GM12878 (cell line): ENCODE measurements around the gene MYO18B. TPM values are rescaled to one million over a fixed set of nuclear protein-coding genes. Genes with fewer than 3 reads are reported as not detected.

Source experiments
- ATAC-seq: fragments of 200-7000 bp; cut with Tn5 transposase; 3 replicates; pipeline ENCODE4 v1.9.1; 2020; ENCODE audit warnings: mild to moderate bottlenecking, moderate library complexity
- BruUV-seq: library from RNA; stranded (reverse); fragments of 400-500 nt; replicated peaks from 2 replicates; lab custom pipeline; 2021; lab: Mats Ljungman, UMichigan
- CTCF ChIA-PET: fragments of 300-600 bp; sonication (Branson Sonifier 250); formaldehyde crosslinking; extraction: SDS; loops from one replicate; lab custom pipeline; 2021; ENCODE audit warnings: inconsistent platforms; lab: Yijun Ruan, JAX
- POLR2A ChIA-PET: fragments of 350-600 bp; formaldehyde crosslinking; extraction: SDS; loops from one replicate; lab custom pipeline; 2021; ENCODE audit warnings: inconsistent platforms; lab: Charles Lee
- RAD21 ChIA-PET: fragments of 300-600 bp; sonication (Branson Sonifier 250); formaldehyde crosslinking; loops from one replicate; lab custom pipeline; 2023; ENCODE audit warnings: antibody characterized with exemption; ENCODE audit not compliant: unreplicated experiment; lab: Charles Lee
- SMC1A ChIA-PET: fragments of 300-600 bp; sonication (Branson Sonifier 250); formaldehyde crosslinking; loops from one replicate; lab custom pipeline; 2023; ENCODE audit not compliant: unreplicated experiment, uncharacterized antibody; lab: Charles Lee
- DNase-seq: peaks from one replicate; pipeline ENCODE4 v3.0.0-alpha.2; 2011; ENCODE audit warnings: low read depth, low spot score
- FAIRE-seq: peaks from 3 replicates; lab custom pipeline; 2011; peaks lifted over from hg19 to GRCh38; lab: Jason Lieb, UNC
- H2AFZ ChIP-seq: 2 replicates; pipeline ENCODE4 v1.6.0; 2011; ENCODE audit warnings: low read depth, low read length, control low read depth; ENCODE audit not compliant: control insufficient read depth
- H3K27ac ChIP-seq: 2 replicates; pipeline ENCODE4 v1.5.1; 2011; ENCODE audit warnings: control low read depth; ENCODE audit not compliant: control insufficient read depth, insufficient read depth
- H3K27me3 ChIP-seq, 2 experiments: replicated peaks in 1 of 2; 2 replicates each; pipeline versions ENCODE4 v1.6.0 to v1.6.1; 2011; ENCODE audit warnings: low read length in 1 of 2; ENCODE audit not compliant: control insufficient read depth in 2 of 2, insufficient read depth in 2 of 2
- H3K36me3 ChIP-seq, 2 experiments: 2 replicates each; pipeline ENCODE4 v1.5.1; 2011; ENCODE audit warnings: low read length in 1 of 2; ENCODE audit not compliant: control insufficient read depth in 2 of 2, insufficient read depth in 2 of 2
- H3K4me1 ChIP-seq: 2 replicates; pipeline ENCODE4 v1.6.1; 2011; ENCODE audit warnings: mild to moderate bottlenecking, low read length, moderate library complexity, mixed read lengths; ENCODE audit not compliant: control insufficient read depth, insufficient read depth
- H3K4me2 ChIP-seq: 2 replicates; pipeline ENCODE4 v1.6.0; 2011; ENCODE audit warnings: control low read depth; ENCODE audit not compliant: control insufficient read depth, insufficient read depth
- H3K4me3 ChIP-seq: fragments of 200-600 bp; sonication (generic); 2 replicates; pipeline ENCODE4 v1.5.1; 2016
- H3K79me2 ChIP-seq: 2 replicates; pipeline ENCODE4 v1.6.0; 2011; ENCODE audit warnings: low read length; ENCODE audit not compliant: control insufficient read depth, insufficient read depth
- H3K9ac ChIP-seq: 2 replicates; pipeline ENCODE4 v1.8.0; 2011; ENCODE audit warnings: low read length, control low read depth, mixed read lengths; ENCODE audit not compliant: control insufficient read depth, insufficient read depth
- H3K9me3 ChIP-seq: replicated peaks from 3 replicates; pipeline ENCODE4 v1.5.1; 2011; ENCODE audit warnings: mild to moderate bottlenecking, low read length; ENCODE audit not compliant: control insufficient read depth, insufficient read depth
- H4K20me1 ChIP-seq: 2 replicates; pipeline ENCODE4 v1.6.0; 2011; ENCODE audit not compliant: control insufficient read depth, insufficient read depth
- ATF7 ChIP-seq: fragments of 450-650 bp; IDR thresholded peaks from 2 replicates; pipeline ENCODE4 v1.6.1; 2016; ENCODE audit warnings: low read depth, mild to moderate bottlenecking
- CHD2 ChIP-seq: IDR thresholded peaks from 2 replicates; pipeline ENCODE4 v1.6.1; 2011; ENCODE audit warnings: low read depth, low read length, improper control_type of control experiment, borderline replicate concordance
- FOS ChIP-seq: IDR thresholded peaks from 3 replicates; pipeline ENCODE4 v1.6.1; 2011; ENCODE audit warnings: borderline replicate concordance; ENCODE audit not compliant: insufficient read length; ENCODE audit errors: extremely low read depth
- HCFC1 ChIP-seq: fragments of 150-350 bp; IDR thresholded peaks from 2 replicates; pipeline ENCODE4 v1.6.1; 2014; ENCODE audit warnings: low read length
- IKZF2 ChIP-seq, 2 experiments: fragments of 450-650 bp; IDR thresholded peaks; 2 replicates each; pipeline ENCODE4 v1.6.1; 2017; ENCODE audit warnings: mild to moderate bottlenecking in 2 of 2, moderate library complexity in 2 of 2
- JUND ChIP-seq: IDR thresholded peaks from 2 replicates; pipeline ENCODE4 v1.6.1; 2012; ENCODE audit warnings: low read depth, mild to moderate bottlenecking, low read length, improper control_type of control experiment, moderate library complexity
- MTA3 ChIP-seq: IDR thresholded peaks from 2 replicates; pipeline ENCODE4 v1.6.1; 2012; ENCODE audit warnings: low read length, inconsistent platforms, borderline replicate concordance
- POLR2A ChIP-seq: IDR thresholded peaks from 2 replicates; pipeline ENCODE4 v1.6.1; 2011; ENCODE audit warnings: low read depth, mild to moderate bottlenecking, low read length
- RB1 ChIP-seq: fragments of 450-650 bp; formaldehyde crosslinking; IDR thresholded peaks from 2 replicates; pipeline ENCODE4 v1.6.1; 2017; ENCODE audit warnings: mild to moderate bottlenecking, borderline replicate concordance
- SMAD5 ChIP-seq: IDR thresholded peaks from 2 replicates; pipeline ENCODE4 v1.6.1; 2016; ENCODE audit warnings: antibody characterized with exemption, low read depth
- SMARCA5 ChIP-seq: fragments of 450-650 bp; IDR thresholded peaks from 2 replicates; pipeline ENCODE4 v1.6.1; 2017; ENCODE audit warnings: mild to moderate bottlenecking
- SREBF2 ChIP-seq: IDR thresholded peaks from 2 replicates; pipeline ENCODE4 v1.6.1; 2012; ENCODE audit warnings: mild to moderate bottlenecking, low read length
- SRF ChIP-seq, 2 experiments: IDR thresholded peaks; 2 replicates each; pipeline ENCODE4 v1.6.1; 2011; ENCODE audit warnings: low read depth in 2 of 2, low read length in 2 of 2, mild to moderate bottlenecking in 1 of 2, moderate library complexity in 1 of 2
- STAT1 ChIP-seq: fragments of 450-650 bp; conservative IDR thresholded peaks from 2 replicates; pipeline ENCODE4 v1.6.1; 2014; ENCODE audit warnings: antibody characterized with exemption, mild to moderate bottlenecking
- SUZ12 ChIP-seq: fragments of 200-600 bp; sonication (generic); IDR thresholded peaks from one replicate; pipeline ENCODE4 v1.6.1; 2018; ENCODE audit warnings: antibody characterized with exemption, mild to moderate bottlenecking; ENCODE audit not compliant: unreplicated experiment
- ZNF217 ChIP-seq: fragments of 450-650 bp; IDR thresholded peaks from 2 replicates; pipeline ENCODE4 v1.6.1; 2017; ENCODE audit warnings: antibody characterized with exemption, mild to moderate bottlenecking
- ZNF274 ChIP-seq: IDR thresholded peaks from one replicate; pipeline ENCODE4 v1.8.0; 2011; ENCODE audit not compliant: insufficient read length, insufficient read depth
- ZNF622 ChIP-seq: fragments of 450-650 bp; IDR thresholded peaks from 2 replicates; pipeline ENCODE4 v1.6.1; 2017; ENCODE audit warnings: mild to moderate bottlenecking, inconsistent platforms
- WGBS: methylation state at CpG from one replicate; pipeline ENCODE4 v1.1.6; 2016; ENCODE audit warnings: low lambda C conversion rate; ENCODE audit not compliant: insufficient replicate concordance, insufficient coverage; ENCODE audit errors: missing lambda C conversion rate; 5-methylcytosine and 5-hydroxymethylcytosine counted together
- in situ Hi-C: fragments of 300-500 bp; cut with MboI; formaldehyde crosslinking; loops from 9 replicates; pipeline ENCODE4 v1.14.3; 2018; ENCODE audit warnings: mixed read lengths
- intact Hi-C: fragments of 100-400 bp; cut with micrococcal nuclease; formaldehyde crosslinking; loops from one replicate; pipeline ENCODE4 v1.14.2; 2022; ENCODE audit not compliant: unreplicated experiment
- polyA plus RNA-seq, 11 experiments: library from polyadenylated mRNA; depleted of rRNA in 4 of 11; unstranded in 6 of 11; stranded (reverse) in 5 of 11; fragments of >200 nt; fragmentation: Nextera tagmentation in 4 of 11; fragmentation: Illumina TruSeq in 1 of 11; extraction: Ambion mirVana in 4 of 11; extraction: Trizol in 1 of 11; gene quantifications; 1 replicate in 1 of 11; 2 replicates in 10 of 11; pipeline versions ENCODE4 v1.2.1 to v1.2.3, GENCODE V29; 2011 to 2016; ENCODE audit warnings: inconsistent platforms in 2 of 11, missing spikeins in 2 of 11, low read depth in 1 of 11
- total RNA-seq, 4 experiments: library from RNA; depleted of rRNA in 3 of 4; stranded (reverse); fragments of >200 nt in 3 of 4; fragmentation: Illumina TruSeq in 1 of 4; extraction: Trizol in 1 of 4; gene quantifications; 2 replicates each; pipeline versions ENCODE4 v1.2.1 to v1.2.3, GENCODE V29; 2013 to 2021
- TF ChIP-seq, protein P1 (sequence below): IDR thresholded peaks from 2 replicates; pipeline ENCODE4 v1.6.1; 2012; ENCODE audit warnings: low read depth, low read length, improper control_type of control experiment
- TF ChIP-seq, protein P2 (sequence below): fragments of 450-650 bp; IDR thresholded peaks from 2 replicates; pipeline ENCODE4 v1.6.1; 2017; ENCODE audit warnings: low read depth, mild to moderate bottlenecking, moderate library complexity

Gene MYO18B
- total and polyA plus RNA-seq, 10 of the 15 experiments (the other 5 are each of a cell fraction or from before 2014, with no cell fraction given), result 0.05 to 2.1 (median 0.51) TPM; not detected in 1

DNA sequence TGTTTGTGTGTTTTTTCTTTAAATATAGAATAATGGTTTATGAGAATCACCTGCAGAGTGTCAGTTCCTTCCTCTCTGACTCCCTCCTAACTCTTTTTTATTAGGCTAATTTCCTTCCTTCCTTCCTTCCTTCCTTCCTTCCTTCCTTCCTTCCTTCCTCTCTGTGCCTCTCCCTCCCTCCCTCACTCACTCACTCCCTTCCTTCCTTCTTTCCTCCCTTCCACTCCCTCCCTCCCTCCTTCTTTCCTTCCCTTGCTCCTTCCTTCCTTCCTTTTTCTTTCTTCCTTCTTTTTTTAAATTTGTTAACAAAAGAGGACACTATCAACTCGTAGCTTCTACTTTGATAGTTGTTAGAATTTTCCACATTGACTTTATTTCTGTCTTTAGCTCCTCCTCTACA is 274.9 kb downstream of the MYO18B start:
- Histone ChIP-seq H3K4me2 (no peak overlapping the region), H3K4me1 (no peaks in the 10 kb centered on the region), H3K27ac (no peak overlapping the region), H4K20me1 (no peaks in the 10 kb centered on the region), H3K79me2 (no peaks in the 10 kb centered on the region), H3K9ac (no peak overlapping the region), H2AFZ (no peak overlapping the region), H3K4me3 (no peak overlapping the region), H3K9me3 (no peaks in the 10 kb centered on the region), H3K27me3 (no peaks in the 10 kb centered on the region), H3K36me3 (no peaks in the 10 kb centered on the region)
- POLR2A ChIA-PET, result no interaction called here
- intact Hi-C loops, result no loop called here
- SMC1A ChIA-PET, result no interaction called here
- CTCF ChIA-PET, result no interaction called here
- FAIRE-seq (no peak), ATAC-seq (no peak), DNase-seq (no peak)
- WGBS, result 0% methylated on average over 1 of the region's 1 CpG
- in situ Hi-C loops, result no loop called here
- RAD21 ChIA-PET, result no interaction called here
- TF ChIP-seq, protein P1, sequence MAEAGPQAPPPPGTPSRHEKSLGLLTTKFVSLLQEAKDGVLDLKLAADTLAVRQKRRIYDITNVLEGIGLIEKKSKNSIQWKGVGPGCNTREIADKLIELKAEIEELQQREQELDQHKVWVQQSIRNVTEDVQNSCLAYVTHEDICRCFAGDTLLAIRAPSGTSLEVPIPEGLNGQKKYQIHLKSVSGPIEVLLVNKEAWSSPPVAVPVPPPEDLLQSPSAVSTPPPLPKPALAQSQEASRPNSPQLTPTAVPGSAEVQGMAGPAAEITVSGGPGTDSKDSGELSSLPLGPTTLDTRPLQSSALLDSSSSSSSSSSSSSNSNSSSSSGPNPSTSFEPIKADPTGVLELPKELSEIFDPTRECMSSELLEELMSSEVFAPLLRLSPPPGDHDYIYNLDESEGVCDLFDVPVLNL, result no peak
- TF ChIP-seq IKZF2 (IDR thresholded peaks at IDR 0.05) (no peak), ATF7 (no peak), FOS (no peak), ZNF217 (no peak), CHD2 (no peak), JUND (no peak)
- BruUV-seq, result no TSS peak

DNA sequence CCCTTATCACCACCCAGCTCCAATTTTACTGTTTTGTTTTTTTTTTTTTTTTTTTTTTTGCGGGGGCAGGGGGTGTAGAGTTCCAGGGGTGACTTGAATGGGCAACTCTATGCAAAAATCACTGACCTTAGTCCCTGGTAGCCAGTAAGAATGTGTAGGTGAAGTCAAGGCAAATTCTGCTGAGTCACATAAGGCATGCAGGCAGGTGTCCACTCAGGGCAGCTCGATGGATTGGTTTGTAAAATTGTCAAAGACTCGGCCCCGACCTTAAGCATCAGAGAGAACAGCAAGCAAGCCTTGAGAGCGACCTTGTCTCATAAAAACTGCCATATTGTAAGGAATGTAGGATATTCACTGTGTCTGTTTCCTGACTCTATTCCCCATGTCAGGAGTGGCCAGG is 275.9 kb downstream of the MYO18B start:
- H3K79me2 ChIP-seq, result no peaks in the 10 kb centered on the region
- no peak overlapping the region for H3K4me2 ChIP-seq
- no peaks in the 10 kb centered on the region for H3K27me3 ChIP-seq
- no peak overlapping the region for H3K27ac ChIP-seq
- ChIA-PET CTCF (no interaction called here), RAD21 (no interaction called here), SMC1A (interaction anchor here (0.6 kb wide), 1 partner anchor 181 kb away, joined by 3 read pairs; no protein-coding TSS in a partner anchor), POLR2A (interaction anchor here (0.6 kb wide), 1 partner anchor 44 kb away, joined by 3 read pairs; no protein-coding TSS in a partner anchor)
- H3K4me1 ChIP-seq, result no peaks in the 10 kb centered on the region
- in situ Hi-C loops (no loop called here), intact Hi-C loops (no loop called here)
- ATAC-seq (no peak), DNase-seq (no peak), FAIRE-seq (no peak)
- no peak overlapping the region for H3K9ac ChIP-seq
- H4K20me1 ChIP-seq, result no peaks in the 10 kb centered on the region
- no peak overlapping the region for H2AFZ ChIP-seq
- H3K36me3 ChIP-seq, result no peaks in the 10 kb centered on the region
- WGBS, result 2% methylated on average over 4 of the region's 5 CpGs
- H3K4me3 ChIP-seq, result no peak overlapping the region
- BruUV-seq, result no TSS peak
- no peaks in the 10 kb centered on the region for H3K9me3 ChIP-seq
- TF ChIP-seq POLR2A, result no peak
- TF ChIP-seq ZNF274, result no peak
- no peak for TF ChIP-seq SREBF2
- no peak for TF ChIP-seq MTA3
- no peak for TF ChIP-seq STAT1
- TF ChIP-seq, protein P2, sequence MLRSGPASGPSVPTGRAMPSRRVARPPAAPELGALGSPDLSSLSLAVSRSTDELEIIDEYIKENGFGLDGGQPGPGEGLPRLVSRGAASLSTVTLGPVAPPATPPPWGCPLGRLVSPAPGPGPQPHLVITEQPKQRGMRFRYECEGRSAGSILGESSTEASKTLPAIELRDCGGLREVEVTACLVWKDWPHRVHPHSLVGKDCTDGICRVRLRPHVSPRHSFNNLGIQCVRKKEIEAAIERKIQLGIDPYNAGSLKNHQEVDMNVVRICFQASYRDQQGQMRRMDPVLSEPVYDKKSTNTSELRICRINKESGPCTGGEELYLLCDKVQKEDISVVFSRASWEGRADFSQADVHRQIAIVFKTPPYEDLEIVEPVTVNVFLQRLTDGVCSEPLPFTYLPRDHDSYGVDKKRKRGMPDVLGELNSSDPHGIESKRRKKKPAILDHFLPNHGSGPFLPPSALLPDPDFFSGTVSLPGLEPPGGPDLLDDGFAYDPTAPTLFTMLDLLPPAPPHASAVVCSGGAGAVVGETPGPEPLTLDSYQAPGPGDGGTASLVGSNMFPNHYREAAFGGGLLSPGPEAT, result no peak
- TF ChIP-seq SRF (IDR thresholded peaks at IDR 0.05; ENCODE audit: low read depth in 2 of 2, low read length in 2 of 2), result no peak
- TF ChIP-seq RB1, result no peak
- no peak for TF ChIP-seq ZNF622
- TF ChIP-seq HCFC1, result no peak
- no peak for TF ChIP-seq SUZ12
- no peak for TF ChIP-seq SMAD5
- TF ChIP-seq SMARCA5, result no peak
